ENCODE results near the gene SMARCAD1.
A peak's percentile ranks its signal among the peaks of the same experiment; 100 is the strongest.

Gene SMARCAD1, protein sequence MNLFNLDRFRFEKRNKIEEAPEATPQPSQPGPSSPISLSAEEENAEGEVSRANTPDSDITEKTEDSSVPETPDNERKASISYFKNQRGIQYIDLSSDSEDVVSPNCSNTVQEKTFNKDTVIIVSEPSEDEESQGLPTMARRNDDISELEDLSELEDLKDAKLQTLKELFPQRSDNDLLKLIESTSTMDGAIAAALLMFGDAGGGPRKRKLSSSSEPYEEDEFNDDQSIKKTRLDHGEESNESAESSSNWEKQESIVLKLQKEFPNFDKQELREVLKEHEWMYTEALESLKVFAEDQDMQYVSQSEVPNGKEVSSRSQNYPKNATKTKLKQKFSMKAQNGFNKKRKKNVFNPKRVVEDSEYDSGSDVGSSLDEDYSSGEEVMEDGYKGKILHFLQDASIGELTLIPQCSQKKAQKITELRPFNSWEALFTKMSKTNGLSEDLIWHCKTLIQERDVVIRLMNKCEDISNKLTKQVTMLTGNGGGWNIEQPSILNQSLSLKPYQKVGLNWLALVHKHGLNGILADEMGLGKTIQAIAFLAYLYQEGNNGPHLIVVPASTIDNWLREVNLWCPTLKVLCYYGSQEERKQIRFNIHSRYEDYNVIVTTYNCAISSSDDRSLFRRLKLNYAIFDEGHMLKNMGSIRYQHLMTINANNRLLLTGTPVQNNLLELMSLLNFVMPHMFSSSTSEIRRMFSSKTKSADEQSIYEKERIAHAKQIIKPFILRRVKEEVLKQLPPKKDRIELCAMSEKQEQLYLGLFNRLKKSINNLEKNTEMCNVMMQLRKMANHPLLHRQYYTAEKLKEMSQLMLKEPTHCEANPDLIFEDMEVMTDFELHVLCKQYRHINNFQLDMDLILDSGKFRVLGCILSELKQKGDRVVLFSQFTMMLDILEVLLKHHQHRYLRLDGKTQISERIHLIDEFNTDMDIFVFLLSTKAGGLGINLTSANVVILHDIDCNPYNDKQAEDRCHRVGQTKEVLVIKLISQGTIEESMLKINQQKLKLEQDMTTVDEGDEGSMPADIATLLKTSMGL

DNA sequence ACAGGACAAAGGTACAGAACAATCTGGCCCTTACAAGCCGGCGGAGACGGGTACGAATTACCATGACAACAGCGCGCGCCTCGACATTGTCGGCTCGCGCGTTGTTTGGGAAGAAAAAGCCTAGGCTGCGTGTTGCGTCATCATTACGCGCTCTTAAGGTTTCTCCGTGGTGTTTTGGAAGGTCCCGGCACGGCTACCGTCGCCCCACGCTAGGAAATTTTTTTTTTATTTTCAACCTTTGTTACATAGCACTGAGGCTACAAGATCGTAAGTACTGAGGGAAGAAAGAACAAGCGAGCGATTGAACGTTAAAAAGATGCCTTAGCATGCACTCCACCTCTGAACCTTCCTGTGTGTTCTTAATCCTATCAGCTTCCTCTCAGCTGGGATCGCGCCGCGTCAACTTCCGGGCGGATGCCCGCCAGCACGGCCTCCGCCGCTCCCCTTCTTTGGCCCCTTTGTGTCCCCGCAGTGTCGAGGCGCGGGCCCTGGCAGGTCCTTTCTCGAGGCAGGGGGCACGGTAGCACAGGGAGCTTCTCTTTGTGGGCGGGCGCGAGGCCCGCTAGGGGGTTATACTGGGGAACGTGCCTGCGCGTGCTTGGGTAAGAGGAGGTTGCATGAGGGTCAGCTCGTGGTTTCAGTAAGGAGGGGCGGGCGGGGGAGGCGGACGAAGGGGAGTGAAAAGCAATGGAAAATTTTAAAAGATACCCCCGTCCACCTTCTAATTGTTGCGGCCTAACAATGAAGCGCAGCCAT lies at the start of gene SMARCAD1:
Gene SMARCAD1, plus strand, starts transcription at position 397 of the 756 bp plus-strand sequence. CDS start 530 bp downstream, outside the sequence.
- Histone ChIP-seq H3K9me3 (ENCODE audit: low read length) (no peaks in the 10 kb centered on the region), H3K27ac (ENCODE audit: low read depth, low read length) (peak within 1 kb of the TSS; percentile 96), H3K27me3 (ENCODE audit: control insufficient read depth in 1 of 2, insufficient read depth in 2 of 2, low read length in 2 of 2) (no peaks in the 10 kb centered on the region), H3K4me1 (ENCODE audit: insufficient read depth, low read length) (peaks cover 13% of the 10 kb centered on the region), H3K36me3 (ENCODE audit: insufficient read depth, low read length) (peaks cover 1% of the 10 kb centered on the region), H3K9ac (ENCODE audit: low read length) (peak within 1 kb of the TSS; percentile 70), H3K4me3 (ENCODE audit: low read depth in 1 of 2, low read length in 2 of 2) (peak within 1 kb of the TSS; percentile 77 to 79)

DNA sequence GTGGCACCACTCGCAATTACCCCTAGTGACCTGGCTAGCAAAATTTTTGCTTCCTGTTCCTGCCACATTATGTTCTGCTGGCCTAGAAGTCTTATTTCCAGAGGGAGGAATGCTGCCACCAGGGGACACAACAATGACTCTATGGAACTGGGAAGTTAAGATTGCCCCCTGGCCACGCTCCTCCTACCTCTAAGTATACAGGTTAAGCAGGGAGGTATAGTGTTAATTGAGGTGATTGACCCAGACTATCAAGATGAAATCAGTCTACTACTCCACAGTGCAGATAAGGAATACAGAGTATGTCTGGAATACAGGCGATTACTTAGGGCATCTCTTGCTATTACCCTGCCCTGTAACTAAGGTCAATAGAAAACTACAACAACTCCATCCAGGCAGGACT lies 48.8 kb upstream of the SMARCAD1 start:
- Histone ChIP-seq H3K36me3 (ENCODE audit: insufficient read depth, low read length) (no peaks in the 10 kb centered on the region), H3K9me3 (ENCODE audit: low read length) (no peaks in the 10 kb centered on the region), H3K27me3 (ENCODE audit: control insufficient read depth in 1 of 2, insufficient read depth in 2 of 2, low read length in 2 of 2) (no peaks in the 10 kb centered on the region), H3K27ac (ENCODE audit: low read depth, low read length) (no peak overlapping the region), H3K4me3 (ENCODE audit: low read depth in 1 of 2, low read length in 2 of 2) (no peak overlapping the region), H3K4me1 (ENCODE audit: insufficient read depth, low read length) (no peaks in the 10 kb centered on the region), H3K9ac (ENCODE audit: low read length) (no peak overlapping the region)

DNA sequence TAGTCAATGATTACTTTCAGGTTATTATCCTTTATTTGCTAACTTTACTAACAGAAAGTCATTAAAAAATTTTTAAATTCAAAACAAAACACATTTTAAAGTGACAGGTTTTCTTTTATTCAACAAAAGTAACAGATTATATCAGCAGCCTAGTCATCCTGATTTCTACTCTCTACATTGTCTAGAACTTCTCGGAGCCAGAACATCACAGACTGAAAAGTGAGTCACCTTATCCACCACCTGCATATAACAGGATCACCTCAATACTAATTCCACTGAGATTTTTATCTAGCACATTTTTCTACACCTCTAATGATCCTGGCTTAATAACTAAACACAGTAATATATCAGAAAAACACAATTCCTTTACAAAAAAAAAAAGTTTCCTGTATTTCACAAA lies 47.9 kb upstream of the SMARCAD1 start:
- H3K9me3 ChIP-seq (ENCODE audit: low read length): no peaks in the 10 kb centered on the region
- no peaks in the 10 kb centered on the region for H3K27me3 ChIP-seq (ENCODE audit: control insufficient read depth in 1 of 2, insufficient read depth in 2 of 2, low read length in 2 of 2)
- no peak overlapping the region for H3K27ac ChIP-seq (ENCODE audit: low read depth, low read length)
- H3K4me3 ChIP-seq (ENCODE audit: low read depth in 1 of 2, low read length in 2 of 2): no peak overlapping the region
- no peak overlapping the region for H3K9ac ChIP-seq (ENCODE audit: low read length)
- no peaks in the 10 kb centered on the region for H3K36me3 ChIP-seq (ENCODE audit: insufficient read depth, low read length)
- H3K4me1 ChIP-seq (ENCODE audit: insufficient read depth, low read length): no peaks in the 10 kb centered on the region

DNA sequence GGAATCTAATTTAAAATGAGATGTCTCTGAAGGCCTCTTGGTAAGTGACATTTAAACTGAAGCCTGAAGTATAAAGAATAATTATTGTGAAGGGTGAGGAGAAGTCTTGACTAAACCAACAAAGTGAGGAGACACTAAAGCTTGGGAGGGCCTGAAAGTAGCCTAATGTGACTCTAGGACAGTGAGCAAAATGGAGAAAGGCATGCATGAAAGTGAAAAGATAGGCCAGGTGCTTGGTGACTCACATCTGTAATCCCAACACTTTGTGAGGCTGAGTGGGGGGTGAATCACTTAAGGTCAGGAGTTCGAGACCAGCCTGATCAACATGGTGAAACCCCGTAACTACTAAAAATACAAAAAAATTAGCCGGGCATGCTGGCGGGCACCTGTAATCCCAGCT lies 46.9 kb upstream of the SMARCAD1 start:
- Histone ChIP-seq H3K4me1 (ENCODE audit: insufficient read depth, low read length) (no peaks in the 10 kb centered on the region), H3K9ac (ENCODE audit: low read length) (no peak overlapping the region), H3K4me3 (ENCODE audit: low read depth in 1 of 2, low read length in 2 of 2) (no peak overlapping the region), H3K9me3 (ENCODE audit: low read length) (no peaks in the 10 kb centered on the region), H3K36me3 (ENCODE audit: insufficient read depth, low read length) (no peaks in the 10 kb centered on the region), H3K27ac (ENCODE audit: low read depth, low read length) (no peak overlapping the region), H3K27me3 (ENCODE audit: control insufficient read depth in 1 of 2, insufficient read depth in 2 of 2, low read length in 2 of 2) (no peaks in the 10 kb centered on the region)

DNA sequence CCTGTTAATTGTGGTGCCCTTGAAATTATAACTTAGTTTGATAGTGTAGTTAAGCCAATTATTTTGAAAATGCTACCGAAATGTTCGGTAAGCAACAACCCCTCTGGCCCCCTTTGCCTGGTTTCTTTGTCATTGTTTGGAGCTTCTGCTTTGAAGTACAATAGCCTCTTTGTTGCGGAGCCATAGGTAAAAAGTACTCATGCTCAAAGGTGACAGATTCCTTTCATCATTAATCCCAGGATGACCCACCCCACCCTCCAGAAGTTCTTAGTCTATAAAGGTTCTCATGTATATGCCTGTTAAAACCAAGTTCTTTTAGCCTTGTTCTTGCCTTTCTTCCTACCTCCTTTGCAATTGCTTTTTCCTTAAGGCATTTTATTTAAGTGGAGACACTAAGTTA lies 42.4 kb upstream of the SMARCAD1 start:
- no peaks in the 10 kb centered on the region for H3K36me3 ChIP-seq (ENCODE audit: insufficient read depth, low read length)
- H3K4me1 ChIP-seq (ENCODE audit: insufficient read depth, low read length): no peaks in the 10 kb centered on the region
- no peaks in the 10 kb centered on the region for H3K27me3 ChIP-seq (ENCODE audit: control insufficient read depth in 1 of 2, insufficient read depth in 2 of 2, low read length in 2 of 2)
- H3K9ac ChIP-seq (ENCODE audit: low read length): no peak overlapping the region
- no peak overlapping the region for H3K4me3 ChIP-seq (ENCODE audit: low read depth in 1 of 2, low read length in 2 of 2)
- no peak overlapping the region for H3K27ac ChIP-seq (ENCODE audit: low read depth, low read length)
- H3K9me3 ChIP-seq (ENCODE audit: low read length): no peaks in the 10 kb centered on the region

DNA sequence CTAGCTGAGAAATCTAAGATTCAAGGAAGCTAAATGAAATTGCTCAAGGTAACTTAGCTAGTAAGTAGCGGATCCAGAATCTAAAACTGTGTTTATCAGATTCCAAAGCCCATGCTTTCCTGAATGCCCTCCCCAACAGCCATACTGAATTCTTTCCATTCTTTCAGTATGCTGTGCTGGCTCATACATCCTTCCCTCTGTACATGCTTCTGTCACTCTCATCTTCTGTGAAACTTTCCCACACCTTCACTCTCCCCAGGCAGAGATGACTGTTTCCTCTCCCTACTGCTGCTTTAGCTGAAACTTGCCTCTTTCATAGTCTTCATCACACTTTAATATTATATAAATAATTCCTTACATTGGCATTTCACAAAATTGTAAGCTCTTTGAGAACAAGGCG lies 39.3 kb upstream of the SMARCAD1 start:
- H3K4me1 ChIP-seq (ENCODE audit: insufficient read depth, low read length): no peaks in the 10 kb centered on the region
- no peak overlapping the region for H3K9ac ChIP-seq (ENCODE audit: low read length)
- H3K4me3 ChIP-seq (ENCODE audit: low read depth in 1 of 2, low read length in 2 of 2): no peak overlapping the region
- H3K27me3 ChIP-seq (ENCODE audit: control insufficient read depth in 1 of 2, insufficient read depth in 2 of 2, low read length in 2 of 2): no peaks in the 10 kb centered on the region
- no peaks in the 10 kb centered on the region for H3K9me3 ChIP-seq (ENCODE audit: low read length)
- H3K36me3 ChIP-seq (ENCODE audit: insufficient read depth, low read length): no peaks in the 10 kb centered on the region
- no peak overlapping the region for H3K27ac ChIP-seq (ENCODE audit: low read depth, low read length)

DNA sequence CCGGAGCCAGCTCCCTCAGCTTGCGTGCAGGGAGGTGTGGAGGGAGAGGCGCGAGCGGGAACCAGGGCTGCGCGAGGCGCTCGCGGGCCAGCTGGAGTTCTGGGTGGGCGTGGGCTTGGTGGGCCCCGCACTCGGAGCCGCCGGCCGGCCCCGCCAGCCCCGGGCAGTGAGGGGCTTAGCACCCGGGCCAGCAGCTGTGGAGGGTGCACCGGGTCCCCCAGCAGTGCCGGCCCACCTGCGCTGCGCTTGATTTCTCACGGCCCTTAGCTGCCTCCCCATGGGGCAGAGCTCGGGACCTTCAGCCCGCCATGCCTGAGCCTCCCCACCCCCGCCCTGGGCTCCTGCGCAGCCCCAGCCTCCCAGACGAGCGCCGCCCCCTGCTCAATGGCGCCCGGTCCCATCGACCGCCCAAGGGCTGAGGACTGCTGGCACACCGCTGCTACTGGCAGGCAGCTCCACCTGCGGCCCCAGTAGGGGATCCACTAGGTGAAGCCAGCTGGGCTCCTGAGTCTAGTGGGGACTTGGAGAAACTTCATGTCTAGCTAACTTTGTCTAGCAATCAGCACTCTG lies 37.8 kb upstream of the SMARCAD1 start:
- Histone ChIP-seq H3K9ac (ENCODE audit: low read length) (no peak overlapping the region), H3K4me1 (ENCODE audit: insufficient read depth, low read length) (no peaks in the 10 kb centered on the region), H3K36me3 (ENCODE audit: insufficient read depth, low read length) (no peaks in the 10 kb centered on the region)

DNA sequence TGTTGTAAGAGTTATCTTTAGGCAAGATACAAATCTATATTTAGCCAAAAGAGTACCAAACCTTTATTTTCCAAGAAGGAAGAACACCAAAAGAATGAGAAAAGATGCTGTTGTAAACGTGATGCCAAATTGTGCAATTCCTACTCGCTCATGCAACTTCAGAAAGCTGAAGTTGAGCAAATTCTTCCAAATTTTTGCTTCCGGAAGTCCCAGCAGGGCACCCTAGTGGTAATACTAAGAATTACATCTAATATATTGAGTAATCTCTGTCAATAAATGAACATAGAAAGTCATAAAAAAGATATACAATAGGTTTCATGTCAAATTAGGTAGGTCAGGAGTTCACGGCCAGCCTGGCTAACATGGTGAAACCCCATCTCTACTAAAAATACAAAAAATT lies 36.0 kb upstream of the SMARCAD1 start:
- no peaks in the 10 kb centered on the region for H3K36me3 ChIP-seq (ENCODE audit: insufficient read depth, low read length)
- H3K27ac ChIP-seq (ENCODE audit: low read depth, low read length): no peak overlapping the region
- no peak overlapping the region for H3K9ac ChIP-seq (ENCODE audit: low read length)
- H3K4me1 ChIP-seq (ENCODE audit: insufficient read depth, low read length): no peaks in the 10 kb centered on the region
- no peaks in the 10 kb centered on the region for H3K27me3 ChIP-seq (ENCODE audit: control insufficient read depth in 1 of 2, insufficient read depth in 2 of 2, low read length in 2 of 2)
- no peak overlapping the region for H3K4me3 ChIP-seq (ENCODE audit: low read depth in 1 of 2, low read length in 2 of 2)
- no peaks in the 10 kb centered on the region for H3K9me3 ChIP-seq (ENCODE audit: low read length)

More for the DNA sequence above, 37.8 kb upstream of the SMARCAD1 start:
- no peaks in the 10 kb centered on the region for H3K27me3 ChIP-seq (ENCODE audit: control insufficient read depth in 1 of 2, insufficient read depth in 2 of 2, low read length in 2 of 2)
- no peak overlapping the region for H3K27ac ChIP-seq (ENCODE audit: low read depth, low read length)
- H3K9me3 ChIP-seq (ENCODE audit: low read length): no peaks in the 10 kb centered on the region
- no peak overlapping the region for H3K4me3 ChIP-seq (ENCODE audit: low read depth in 1 of 2, low read length in 2 of 2)

DNA sequence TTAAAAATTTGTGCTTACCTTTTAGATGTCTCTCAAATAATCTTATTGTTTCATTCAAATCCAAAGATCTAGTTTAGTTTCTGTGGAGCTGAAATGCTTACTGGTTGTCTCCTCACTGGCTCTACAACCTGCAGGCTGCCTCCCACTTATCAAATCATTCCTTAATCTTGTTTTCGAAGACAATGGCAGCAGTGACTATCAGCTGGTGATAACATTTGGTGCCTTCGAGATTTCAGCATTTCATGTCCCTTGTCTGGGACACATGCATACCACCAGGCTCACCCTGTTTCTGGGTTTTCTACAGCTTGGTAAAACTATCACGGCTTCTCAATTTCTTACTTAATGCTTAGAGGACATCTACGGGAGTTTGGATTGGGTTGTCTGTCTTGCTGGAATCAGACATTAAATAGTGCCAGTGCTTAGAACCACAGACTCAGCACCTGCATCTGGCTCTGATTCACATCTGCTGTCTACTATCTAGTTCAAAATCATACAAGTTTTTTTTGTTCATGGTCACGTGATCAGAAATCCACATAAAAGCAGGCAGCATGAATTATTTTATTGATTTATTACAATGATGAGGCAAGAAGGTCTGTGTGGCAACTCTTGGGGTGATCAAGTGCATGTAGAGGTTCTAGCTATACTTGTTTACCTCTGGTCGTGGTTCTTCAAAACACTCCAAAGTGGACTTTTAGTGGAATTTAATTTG lies 32.0 kb upstream of the SMARCAD1 start:
- H3K27ac ChIP-seq (ENCODE audit: low read depth, low read length): no peak overlapping the region
- H3K4me3 ChIP-seq (ENCODE audit: low read depth in 1 of 2, low read length in 2 of 2): no peak overlapping the region
- no peaks in the 10 kb centered on the region for H3K27me3 ChIP-seq (ENCODE audit: control insufficient read depth in 1 of 2, insufficient read depth in 2 of 2, low read length in 2 of 2)
- H3K36me3 ChIP-seq (ENCODE audit: insufficient read depth, low read length): no peaks in the 10 kb centered on the region
- no peaks in the 10 kb centered on the region for H3K4me1 ChIP-seq (ENCODE audit: insufficient read depth, low read length)
- no peak overlapping the region for H3K9ac ChIP-seq (ENCODE audit: low read length)
- H3K9me3 ChIP-seq (ENCODE audit: low read length): no peaks in the 10 kb centered on the region

DNA sequence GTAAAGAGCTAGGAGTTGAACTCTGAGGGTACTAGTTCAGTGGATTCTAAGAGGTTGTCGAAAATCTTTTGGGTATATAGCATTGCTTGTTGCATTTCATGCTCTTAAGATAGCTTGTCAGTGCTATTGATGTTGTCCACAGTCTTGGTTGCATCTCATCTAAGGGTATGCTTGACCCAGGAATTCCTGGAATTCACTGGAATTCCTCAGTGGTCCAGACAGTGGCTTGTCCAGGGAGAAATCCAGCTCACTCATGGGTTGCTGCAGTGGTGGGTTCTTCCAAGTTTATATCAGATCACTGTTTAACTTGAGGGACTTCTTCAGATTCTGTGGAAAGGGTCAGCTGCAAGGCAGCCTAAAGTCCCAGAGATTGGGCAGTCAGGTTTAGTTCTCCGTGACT lies 29.8 kb upstream of the SMARCAD1 start:
- Histone ChIP-seq H3K36me3 (ENCODE audit: insufficient read depth, low read length) (no peaks in the 10 kb centered on the region), H3K27ac (ENCODE audit: low read depth, low read length) (no peak overlapping the region), H3K4me3 (ENCODE audit: low read depth in 1 of 2, low read length in 2 of 2) (no peak overlapping the region), H3K27me3 (ENCODE audit: control insufficient read depth in 1 of 2, insufficient read depth in 2 of 2, low read length in 2 of 2) (no peaks in the 10 kb centered on the region), H3K9ac (ENCODE audit: low read length) (no peak overlapping the region), H3K4me1 (ENCODE audit: insufficient read depth, low read length) (no peaks in the 10 kb centered on the region), H3K9me3 (ENCODE audit: low read length) (no peaks in the 10 kb centered on the region)

All from muscle layer of colon (tissue), 2 donors.